SK-N-MC (cell line): ENCODE data around the gene DST.

Experiments
- DNase-seq: peaks from one replicate; pipeline ENCODE4 v3.0.0-alpha.2; 2011; ENCODE audit warnings: low read depth, low spot score
- H3K27ac ChIP-seq: fragments of 200-600 bp; sonication (generic); 2 replicates; pipeline ENCODE4 v1.5.1; 2016; ENCODE audit warnings: mixed run types
- H3K36me3 ChIP-seq: fragments of 200-600 bp; sonication (generic); 2 replicates; pipeline ENCODE4 v1.6.1; 2017; ENCODE audit warnings: antibody characterized with exemption, low read length, mixed read lengths; ENCODE audit not compliant: insufficient read depth
- H3K4me3 ChIP-seq: fragments of 200-600 bp; sonication (generic); 2 replicates; pipeline ENCODE4 v1.5.1; 2016
- H3K9ac ChIP-seq: fragments of 200-600 bp; sonication (generic); 2 replicates; pipeline ENCODE4 v1.8.0; 2017; ENCODE audit warnings: mixed run types, mixed read lengths; ENCODE audit not compliant: insufficient read length
- H3K9me3 ChIP-seq: fragments of 200-600 bp; sonication (generic); 2 replicates; pipeline ENCODE4 v1.6.1; 2017; ENCODE audit warnings: low read depth, mild to moderate bottlenecking, antibody characterized with exemption, low read length, moderate library complexity, mixed read lengths
- EZH2 ChIP-seq: fragments of 200-600 bp; sonication (generic); IDR thresholded peaks from one replicate; pipeline ENCODE4 v1.6.1; 2017; ENCODE audit warnings: antibody characterized with exemption
- FOXP2 ChIP-seq: optimal IDR thresholded peaks from 2 replicates; pipeline ENCODE3; 2011; ENCODE audit warnings: mild to moderate bottlenecking, moderate library complexity; ENCODE audit not compliant: insufficient read depth; ENCODE audit errors: extremely low read length, control extremely low read depth
- POLR2AphosphoS5 ChIP-seq: IDR thresholded peaks from 2 replicates; pipeline ENCODE4 v1.6.1; 2012; ENCODE audit warnings: mild to moderate bottlenecking, low read depth, low read length, borderline replicate concordance

The DST gene

DNA sequence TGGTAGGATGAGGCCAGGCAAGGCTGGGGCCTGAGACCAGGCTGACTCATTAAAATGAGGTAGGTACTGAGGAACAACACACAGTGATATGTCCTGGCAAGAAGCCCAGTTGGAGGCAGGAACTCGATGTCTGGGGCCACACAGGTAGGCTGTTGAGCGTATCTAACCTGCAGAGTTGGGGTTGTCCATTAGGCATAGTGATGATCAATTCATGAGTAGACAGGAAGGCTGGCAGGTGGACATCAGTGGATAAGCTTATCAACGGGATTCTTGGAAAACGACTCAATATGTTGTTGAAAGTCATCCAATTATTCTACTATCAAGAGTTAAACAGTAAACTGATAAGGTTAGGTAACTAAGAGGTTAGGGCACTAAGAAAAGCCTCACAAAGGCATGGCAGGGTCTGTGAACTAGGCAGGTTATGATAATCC, 202.1 kb downstream of the DST start:
- Histone ChIP-seq H3K4me3 (no peak overlapping the region), H3K9me3 (no peaks in the 10 kb centered on the region; the same call in 1 of the 2 replicates), H3K9ac (no peak overlapping the region), H3K27ac (no peak overlapping the region), H3K36me3 (no peaks in the 10 kb centered on the region)
- DNase-seq = no peak
- no peak for TF ChIP-seq POLR2AphosphoS5
- TF ChIP-seq EZH2 = no peak
- no peak for TF ChIP-seq FOXP2

DNA sequence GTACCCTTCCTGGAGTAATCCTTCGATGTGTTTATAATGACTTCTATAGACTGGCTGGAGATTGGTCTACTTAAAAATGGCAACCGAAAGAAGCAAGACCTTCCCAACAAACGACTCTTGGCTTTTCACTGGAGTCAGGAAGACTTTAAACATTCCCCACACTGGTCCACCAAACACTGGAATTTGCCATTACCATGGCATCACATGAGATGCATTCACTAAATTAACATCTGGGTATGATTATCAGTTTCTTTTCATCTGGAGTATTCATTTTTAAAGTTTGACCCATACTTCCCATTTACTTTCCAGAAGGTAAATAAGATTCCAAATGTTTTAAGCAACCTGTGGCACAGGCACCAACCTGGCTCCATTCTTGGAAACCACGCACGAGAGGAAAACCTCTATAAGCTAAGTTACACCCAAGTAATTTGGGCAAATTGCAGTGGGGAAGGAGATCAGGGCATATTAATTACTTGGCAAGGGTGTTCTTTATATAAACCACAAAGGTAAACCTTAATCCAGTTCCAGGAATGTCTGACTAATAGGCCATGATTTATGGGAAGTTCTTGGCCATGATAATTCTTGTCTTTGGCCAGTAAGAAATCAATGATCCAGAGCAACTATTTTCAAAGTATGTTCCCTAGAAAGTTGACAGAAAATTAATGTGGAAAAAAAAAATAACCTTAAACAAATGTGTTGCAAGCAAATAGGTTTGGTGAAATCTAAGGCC, 205.4 kb downstream of the DST start:
- DNase-seq = no peak
- Histone ChIP-seq H3K4me3 (no peak overlapping the region), H3K9ac (no peak overlapping the region), H3K27ac (no peak overlapping the region), H3K36me3 (no peaks in the 10 kb centered on the region), H3K9me3 (no peaks in the 10 kb centered on the region; the same call in 1 of the 2 replicates)
- no peak for TF ChIP-seq POLR2AphosphoS5
- TF ChIP-seq FOXP2 = no peak
- no peak for TF ChIP-seq EZH2

DNA sequence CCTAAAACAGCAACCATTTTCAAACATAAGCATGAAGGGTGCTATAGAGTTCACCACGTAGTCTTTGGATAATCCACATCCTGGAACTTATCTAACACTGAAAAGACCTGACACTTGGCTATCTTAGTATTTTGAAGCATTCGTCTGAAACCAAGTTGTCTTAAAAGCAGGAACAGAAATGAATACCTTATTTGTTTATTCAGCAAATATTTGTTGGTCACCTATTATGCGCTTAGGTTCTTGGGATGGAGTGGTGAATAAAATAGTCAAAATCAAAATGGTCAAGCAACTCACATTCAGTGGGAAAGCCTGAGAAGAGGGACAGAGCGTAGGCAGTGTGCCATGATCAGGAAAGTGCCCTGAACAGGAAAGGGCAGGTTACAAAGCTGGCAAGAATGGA, 206.9 kb downstream of the DST start:
- Histone ChIP-seq H3K27ac (no peak overlapping the region), H3K9ac (no peak overlapping the region), H3K9me3 (no peaks in the 10 kb centered on the region; the same call in 1 of the 2 replicates), H3K4me3 (no peak overlapping the region), H3K36me3 (no peaks in the 10 kb centered on the region)
- TF ChIP-seq POLR2AphosphoS5 (no peak), FOXP2 (no peak), EZH2 (no peak)
- no peak for DNase-seq

DNA sequence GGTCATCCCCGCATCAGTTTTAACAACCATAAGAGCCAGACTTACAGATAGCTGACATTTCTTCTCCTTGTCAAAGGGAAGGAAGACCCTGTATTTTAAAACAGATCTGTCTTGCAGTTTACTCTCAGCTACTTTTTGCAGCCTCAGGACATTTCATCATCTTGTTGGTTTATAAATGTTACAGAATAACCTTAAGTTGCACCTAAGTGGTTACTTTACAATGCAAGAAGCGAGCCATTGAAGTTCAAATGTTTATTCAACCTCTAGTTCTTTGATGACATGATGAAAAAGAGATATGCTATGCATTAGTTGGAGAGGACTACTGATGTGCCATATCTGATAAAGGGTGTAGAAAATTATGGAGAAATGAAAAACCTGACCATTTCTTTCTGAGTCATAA, 207.4 kb downstream of the DST start:
- Histone ChIP-seq H3K4me3 (no peak overlapping the region), H3K9ac (no peak overlapping the region), H3K9me3 (no peaks in the 10 kb centered on the region; the same call in 1 of the 2 replicates), H3K27ac (no peak overlapping the region), H3K36me3 (no peaks in the 10 kb centered on the region)
- no peak for DNase-seq
- TF ChIP-seq FOXP2 (no peak), EZH2 (no peak), POLR2AphosphoS5 (no peak)

DNA sequence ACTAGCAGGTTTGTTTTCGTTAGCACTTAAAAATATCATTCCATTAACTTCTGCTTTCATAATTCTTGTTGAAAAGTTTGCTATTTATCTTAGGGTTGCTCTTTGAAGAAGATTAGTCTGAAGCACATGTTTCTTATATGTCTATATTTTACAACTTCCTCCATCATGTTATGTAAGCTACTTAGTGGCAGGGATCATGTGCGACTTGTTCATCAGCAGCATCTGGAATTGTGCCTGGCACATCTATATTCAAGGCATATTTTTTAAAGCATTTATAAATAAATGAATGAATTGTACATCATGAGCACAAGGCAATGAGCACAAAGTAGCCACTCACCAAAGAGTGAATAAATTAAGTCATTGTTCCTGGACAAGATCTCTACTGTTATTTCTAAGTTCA, 208.1 kb downstream of the DST start:
- no peak for TF ChIP-seq FOXP2
- no peak for TF ChIP-seq POLR2AphosphoS5
- TF ChIP-seq EZH2 = no peak
- Histone ChIP-seq H3K9me3 (no peaks in the 10 kb centered on the region; the same call in 1 of the 2 replicates), H3K4me3 (no peak overlapping the region), H3K36me3 (no peaks in the 10 kb centered on the region), H3K9ac (no peak overlapping the region), H3K27ac (no peak overlapping the region)
- DNase-seq = no peak

DNA sequence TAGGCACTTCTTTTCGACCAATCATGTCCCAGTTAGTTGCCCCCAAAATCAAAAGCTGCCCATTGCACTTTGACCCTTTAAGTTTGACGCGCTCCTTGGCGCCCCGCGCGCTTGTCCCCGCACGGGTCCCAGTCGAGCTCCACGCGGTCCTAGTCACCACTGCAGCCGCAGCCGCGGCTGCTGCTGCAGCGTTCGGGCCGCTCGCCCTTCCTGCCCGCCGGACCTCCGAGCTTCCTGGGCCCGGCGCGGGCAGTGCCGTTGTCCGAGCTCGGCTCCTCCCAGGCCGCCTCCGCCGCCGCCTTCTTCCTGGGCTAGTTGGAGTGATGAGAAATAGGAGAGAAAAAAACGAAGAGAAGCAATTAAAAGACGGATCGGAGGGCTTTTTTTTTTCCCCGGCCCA, 209.6 kb downstream of the DST start:
- no peak for TF ChIP-seq POLR2AphosphoS5
- TF ChIP-seq EZH2 = no peak
- no peak for TF ChIP-seq FOXP2
- H3K27ac ChIP-seq = no peak overlapping the region
- no peaks in the 10 kb centered on the region for H3K36me3 ChIP-seq
- no peak overlapping the region for H3K9ac ChIP-seq
- H3K9me3 ChIP-seq = no peaks in the 10 kb centered on the region; the same call in 1 of the 2 replicates
- no peak for DNase-seq
- H3K4me3 ChIP-seq = no peak overlapping the region

DNA sequence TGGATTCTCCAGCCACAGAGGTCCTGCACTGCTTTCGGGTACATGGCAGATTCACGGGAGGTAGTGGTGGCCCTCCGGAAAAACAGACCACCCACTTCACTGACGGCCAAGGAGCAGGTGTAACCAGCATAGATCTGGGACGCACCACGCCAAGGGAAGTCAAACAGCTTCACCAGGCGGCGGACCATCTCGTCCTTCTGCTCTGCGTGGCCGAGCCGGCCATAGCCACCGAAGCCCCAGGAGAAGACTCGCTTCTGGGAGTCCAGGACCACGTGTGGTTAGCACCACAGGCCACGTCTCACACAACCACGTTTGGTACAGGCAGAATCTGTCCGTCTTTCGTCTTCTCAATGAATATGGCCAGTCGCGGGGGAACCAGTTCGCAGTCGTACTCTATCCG, 210.5 kb downstream of the DST start:
- no peak for DNase-seq
- TF ChIP-seq POLR2AphosphoS5 (no peak), FOXP2 (no peak), EZH2 (no peak)
- H3K9me3 ChIP-seq = no peaks in the 10 kb centered on the region; the same call in 1 of the 2 replicates
- H3K4me3 ChIP-seq = no peak overlapping the region
- H3K36me3 ChIP-seq = no peaks in the 10 kb centered on the region
- no peak overlapping the region for H3K9ac ChIP-seq
- no peak overlapping the region for H3K27ac ChIP-seq

DNA sequence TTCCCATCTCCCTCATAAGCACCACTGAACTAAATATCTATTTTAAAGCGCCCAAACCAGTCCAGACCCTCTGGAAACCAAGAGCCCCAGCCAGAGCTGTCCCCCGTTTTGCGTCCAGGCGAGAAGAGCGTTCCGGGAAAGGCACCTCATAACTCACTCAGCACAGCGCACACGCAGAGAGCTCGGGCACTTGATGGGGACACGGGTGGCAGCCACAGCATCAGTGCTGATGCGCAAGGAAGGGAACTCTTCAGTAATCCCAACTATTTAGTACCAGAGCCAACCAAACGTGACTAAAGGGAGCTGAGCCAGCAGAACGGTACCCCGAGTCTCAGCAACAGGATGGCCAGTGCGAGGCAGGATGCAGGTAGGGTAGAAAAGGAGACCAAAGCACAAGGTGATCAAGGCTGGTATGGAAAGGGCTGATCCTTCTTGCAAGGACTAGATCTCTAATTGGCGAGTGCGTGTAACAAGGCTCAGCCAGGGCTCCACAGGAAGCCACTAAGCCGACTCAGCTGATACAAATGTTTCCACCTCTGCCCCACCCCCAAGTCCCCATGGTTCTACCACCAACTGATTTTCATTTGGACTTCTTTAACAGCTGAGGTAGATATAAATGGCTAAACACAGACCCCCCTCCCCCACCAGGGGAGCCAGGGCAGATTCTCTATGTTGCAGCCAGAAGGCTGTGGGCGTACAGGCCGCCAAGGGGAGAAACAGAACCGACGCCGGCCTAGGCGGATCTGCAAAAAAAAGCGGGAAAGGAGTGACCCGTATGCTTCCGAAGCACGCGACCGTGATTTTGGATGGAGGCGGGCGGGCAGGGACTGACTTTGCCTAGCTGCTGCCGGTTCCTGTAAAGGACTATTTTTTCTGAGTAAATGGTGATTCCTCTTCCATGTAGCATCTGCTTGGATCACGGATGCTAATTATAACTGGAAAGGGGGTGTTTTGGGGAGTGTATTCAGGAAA, 211.8 kb downstream of the DST start:
- Histone ChIP-seq H3K9ac (no peak overlapping the region), H3K9me3 (no peaks in the 10 kb centered on the region; the same call in 1 of the 2 replicates), H3K36me3 (no peaks in the 10 kb centered on the region), H3K4me3 (no peak overlapping the region), H3K27ac (no peak overlapping the region)
- DNase-seq = no peak
- TF ChIP-seq EZH2 = no peak

DNA sequence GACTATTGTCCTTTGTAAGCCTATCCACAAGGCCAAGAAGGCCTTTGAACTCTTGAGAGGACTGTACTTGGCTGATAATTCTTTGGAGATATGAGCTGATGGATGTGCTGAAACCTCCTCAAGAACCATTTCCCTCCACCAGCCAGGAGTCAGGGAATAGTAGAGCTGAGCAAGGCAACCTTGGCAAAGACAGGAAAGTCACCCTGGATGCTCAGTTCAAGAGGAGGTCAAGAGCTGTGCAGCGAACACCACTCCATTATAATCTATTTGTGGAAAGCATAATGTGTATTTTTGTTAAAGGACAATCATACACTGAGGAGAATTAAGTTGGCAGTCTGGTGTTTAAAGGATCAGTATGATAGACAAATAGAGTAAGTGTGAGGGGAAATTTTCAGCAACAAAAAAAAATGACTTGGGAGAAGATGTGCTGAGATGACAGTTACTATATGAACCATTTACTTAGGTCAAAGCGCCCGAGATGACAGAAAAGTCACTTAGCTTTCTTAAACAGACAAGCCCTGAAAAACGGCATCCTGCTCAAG, 218.1 kb downstream of the DST start:
- H3K9ac ChIP-seq = no peak overlapping the region
- no peak overlapping the region for H3K4me3 ChIP-seq
- no peaks in the 10 kb centered on the region for H3K36me3 ChIP-seq
- no peak for DNase-seq
- no peak for TF ChIP-seq EZH2
- no peak for TF ChIP-seq FOXP2
- no peak for TF ChIP-seq POLR2AphosphoS5
- H3K9me3 ChIP-seq = no peaks in the 10 kb centered on the region
- no peak overlapping the region for H3K27ac ChIP-seq
